RWPE1 (cell line): ENCODE data around the gene ZNF518A.

Source experiments
- CTCF ChIA-PET: fragments of 350-600 bp; sonication (Branson Sonifier 250); formaldehyde crosslinking; extraction: SDS; loops from one replicate; lab custom pipeline; 2021; lab: Yijun Ruan, JAX
- POLR2A ChIA-PET: fragments of 400-600 bp; formaldehyde crosslinking; extraction: SDS; loops from one replicate; lab custom pipeline; 2020; ENCODE audit warnings: antibody characterized with exemption; ENCODE audit not compliant: low non-redundant PET; lab: Yijun Ruan, JAX
- DNase-seq: peaks from one replicate; pipeline ENCODE4 v3.0.0; 2012; ENCODE audit warnings: low spot score
- H3K27ac ChIP-seq: fragments of 450-650 bp; 2 replicates; pipeline ENCODE4 v1.5.1; 2017
- TF ChIP-seq, protein P1 (sequence below): fragments of 450-650 bp; conservative IDR thresholded peaks from 2 replicates; pipeline ENCODE4 v1.5.1; 2017; ENCODE audit warnings: low read depth, mild to moderate bottlenecking

The ZNF518A gene

DNA sequence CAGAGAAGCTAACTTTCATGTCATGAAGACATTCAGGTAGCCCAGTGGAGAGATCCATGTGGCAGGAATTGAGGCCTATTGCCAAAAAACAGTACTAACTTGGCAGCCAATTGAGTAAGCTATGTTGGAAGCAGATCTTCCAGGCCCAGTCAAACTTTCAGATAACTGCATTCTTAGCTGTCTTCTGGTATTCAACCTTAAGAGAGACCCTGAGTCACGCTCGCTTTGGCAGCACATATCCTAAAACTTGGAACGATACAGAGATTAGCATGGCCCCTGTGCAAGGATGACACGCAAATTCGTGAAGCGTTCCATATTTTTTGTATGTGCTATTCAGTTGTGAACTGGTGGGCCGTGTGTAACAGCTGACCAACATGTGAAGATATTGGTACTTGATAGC lies 17.6 kb upstream of the ZNF518A start:
- no peak for DNase-seq
- ChIA-PET POLR2A (no interaction called here), CTCF (no interaction called here)
- TF ChIP-seq, protein P1, sequence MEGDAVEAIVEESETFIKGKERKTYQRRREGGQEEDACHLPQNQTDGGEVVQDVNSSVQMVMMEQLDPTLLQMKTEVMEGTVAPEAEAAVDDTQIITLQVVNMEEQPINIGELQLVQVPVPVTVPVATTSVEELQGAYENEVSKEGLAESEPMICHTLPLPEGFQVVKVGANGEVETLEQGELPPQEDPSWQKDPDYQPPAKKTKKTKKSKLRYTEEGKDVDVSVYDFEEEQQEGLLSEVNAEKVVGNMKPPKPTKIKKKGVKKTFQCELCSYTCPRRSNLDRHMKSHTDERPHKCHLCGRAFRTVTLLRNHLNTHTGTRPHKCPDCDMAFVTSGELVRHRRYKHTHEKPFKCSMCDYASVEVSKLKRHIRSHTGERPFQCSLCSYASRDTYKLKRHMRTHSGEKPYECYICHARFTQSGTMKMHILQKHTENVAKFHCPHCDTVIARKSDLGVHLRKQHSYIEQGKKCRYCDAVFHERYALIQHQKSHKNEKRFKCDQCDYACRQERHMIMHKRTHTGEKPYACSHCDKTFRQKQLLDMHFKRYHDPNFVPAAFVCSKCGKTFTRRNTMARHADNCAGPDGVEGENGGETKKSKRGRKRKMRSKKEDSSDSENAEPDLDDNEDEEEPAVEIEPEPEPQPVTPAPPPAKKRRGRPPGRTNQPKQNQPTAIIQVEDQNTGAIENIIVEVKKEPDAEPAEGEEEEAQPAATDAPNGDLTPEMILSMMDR, result no peak
- H3K27ac ChIP-seq, result no peak overlapping the region

DNA sequence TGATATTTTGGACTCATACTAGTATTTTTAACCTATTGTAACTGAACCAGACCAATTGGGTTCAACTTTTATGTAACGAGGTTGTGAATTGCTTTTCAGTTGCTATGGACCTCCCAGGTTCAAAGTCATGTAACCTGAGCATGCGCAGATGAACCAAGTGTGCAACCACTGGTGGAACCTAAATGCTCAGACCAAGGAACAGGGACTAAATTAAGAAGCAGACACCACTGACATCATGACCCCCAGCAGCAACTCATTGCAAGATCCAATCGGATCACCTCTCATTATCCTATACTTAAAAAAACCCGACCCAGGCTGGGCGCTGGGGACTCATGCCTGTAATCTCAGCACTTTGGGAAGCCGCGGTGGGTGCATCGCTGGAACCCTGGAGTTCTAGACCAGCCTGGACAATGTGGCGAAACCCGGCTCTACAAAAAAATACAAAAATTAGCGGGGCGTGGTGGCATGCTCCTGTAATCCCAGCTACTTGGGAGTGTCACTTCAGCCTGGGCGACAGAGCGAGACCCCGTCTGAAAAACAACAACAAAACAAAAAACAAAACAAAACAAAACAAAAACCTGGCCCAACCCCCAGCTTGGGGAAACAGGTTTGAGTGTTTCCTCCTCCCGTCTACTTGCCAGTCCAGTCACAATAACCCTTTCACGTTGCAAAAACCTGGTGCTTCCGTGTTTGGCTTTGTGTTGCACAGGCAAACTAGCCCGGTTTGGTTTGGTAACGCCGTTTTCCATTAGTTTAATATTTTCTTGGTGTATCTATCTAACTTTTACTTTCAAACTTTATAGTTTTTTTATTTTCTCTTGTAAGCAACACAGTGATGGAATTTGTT lies 11.3 kb upstream of the ZNF518A start:
- CTCF ChIA-PET, result interaction anchor here (0.6 to 0.7 kb wide), 2 partner anchors 14 to 80 kb away, joined by 3 read pairs; no protein-coding TSS in a partner anchor

DNA sequence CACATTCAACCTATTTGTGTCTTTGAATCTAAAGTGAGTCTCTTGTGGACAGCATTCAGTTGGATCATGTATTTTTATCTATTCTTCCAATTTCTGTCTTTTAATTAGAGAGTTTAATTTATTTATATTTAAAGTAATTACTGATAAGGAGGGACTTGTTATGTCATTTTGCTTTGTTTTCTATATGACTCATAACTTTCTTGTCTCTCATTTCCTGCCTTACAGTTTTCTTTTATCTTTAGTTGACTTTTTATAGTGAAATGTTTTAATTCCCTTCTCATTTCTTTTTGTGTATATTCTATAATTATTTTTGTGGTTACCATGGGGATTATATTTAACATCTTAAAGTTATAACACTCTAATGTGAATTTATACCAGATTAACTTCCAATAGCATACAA lies 7.3 kb upstream of the ZNF518A start:
- H3K27ac ChIP-seq, result no peak overlapping the region
- ChIA-PET CTCF (interaction anchor here (0.6 kb wide), 1 partner anchor 170 kb away, joined by 3 read pairs; no protein-coding TSS in a partner anchor), POLR2A (no interaction called here)
- TF ChIP-seq, protein P1, result no peak
- DNase-seq, result no peak

More for the DNA sequence above, 11.3 kb upstream of the ZNF518A start:
- POLR2A ChIA-PET, result no interaction called here
- DNase-seq, result no peak
- TF ChIP-seq, protein P1, result no peak
- no peak overlapping the region for H3K27ac ChIP-seq

DNA sequence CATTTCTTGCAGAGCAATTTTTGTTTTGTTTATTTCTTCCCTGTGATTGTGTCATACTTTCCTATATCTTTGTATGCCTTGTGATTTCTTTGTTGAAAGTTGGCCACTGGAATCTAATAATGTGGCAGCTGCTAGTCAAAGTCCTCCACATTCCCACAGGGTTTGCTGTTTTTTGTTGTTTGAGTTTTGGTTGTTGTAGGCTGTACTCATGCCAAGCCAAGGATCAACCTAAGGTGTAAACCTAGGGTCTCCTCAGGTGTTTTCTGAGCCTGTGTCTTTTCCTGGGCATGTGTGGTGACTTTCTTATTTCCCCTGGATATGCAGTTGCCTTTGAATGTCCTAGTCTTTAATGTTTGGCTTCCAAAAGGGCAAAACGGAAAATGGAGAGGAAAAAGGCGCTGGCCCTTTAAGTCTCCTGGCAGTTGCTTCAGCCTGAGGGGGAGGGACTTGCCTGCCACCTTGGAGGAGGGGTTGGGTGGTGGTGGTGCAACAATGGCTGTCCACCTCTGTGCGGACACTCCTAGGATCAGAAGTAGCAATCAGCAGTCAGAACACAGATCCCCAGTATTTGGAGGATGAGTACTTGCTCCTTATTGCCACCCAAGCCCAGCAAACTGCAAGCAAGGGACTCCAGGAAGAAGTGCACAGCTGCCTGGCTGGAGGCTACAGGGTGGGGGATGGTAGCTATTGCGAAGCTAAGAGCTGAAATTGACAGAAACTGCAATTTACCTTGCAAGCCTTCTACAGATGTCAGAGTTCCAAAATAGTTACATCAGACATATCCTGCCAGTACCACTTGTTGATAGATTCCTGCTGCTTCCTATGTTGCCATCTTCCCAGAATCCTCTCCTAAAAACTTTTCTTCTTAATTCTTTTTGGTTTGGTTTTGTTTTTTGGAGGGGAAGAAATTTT lies 5.6 kb upstream of the ZNF518A start:
- H3K27ac ChIP-seq, result peak overlapping the region; percentile 79
- ChIA-PET CTCF (interaction anchor here (0.6 to 0.7 kb wide), 2 partner anchors 15 to 30 kb away, joined by 3 read pairs; no protein-coding TSS in a partner anchor), POLR2A (no interaction called here)
- TF ChIP-seq, protein P1, result no peak
- DNase-seq, result peak; percentile 46

DNA sequence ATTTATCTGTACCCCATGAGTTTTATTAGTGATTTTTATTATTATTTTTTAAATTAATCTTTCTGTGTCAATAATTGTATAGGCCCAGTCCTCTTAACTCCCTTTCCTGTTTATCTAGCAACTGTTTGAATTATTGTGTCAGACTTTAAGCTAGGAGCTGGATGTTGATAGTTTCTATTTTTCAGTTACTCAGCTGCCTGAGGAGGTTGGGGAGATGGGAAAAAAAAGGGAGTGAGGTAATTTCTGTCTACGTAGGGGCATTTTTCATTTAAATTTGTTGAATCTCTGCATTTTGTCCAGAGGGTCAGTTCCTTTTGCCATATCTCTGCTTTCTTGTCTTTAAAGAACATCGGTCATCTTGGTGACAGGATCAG lies 5.0 kb upstream of the ZNF518A start:
- H3K27ac ChIP-seq, result no peak overlapping the region
- ChIA-PET CTCF (interaction anchor here (0.7 kb wide), 1 partner anchor 14 kb away, joined by 3 read pairs; no protein-coding TSS in a partner anchor), POLR2A (no interaction called here)
- TF ChIP-seq, protein P1, result no peak
- DNase-seq, result no peak

DNA sequence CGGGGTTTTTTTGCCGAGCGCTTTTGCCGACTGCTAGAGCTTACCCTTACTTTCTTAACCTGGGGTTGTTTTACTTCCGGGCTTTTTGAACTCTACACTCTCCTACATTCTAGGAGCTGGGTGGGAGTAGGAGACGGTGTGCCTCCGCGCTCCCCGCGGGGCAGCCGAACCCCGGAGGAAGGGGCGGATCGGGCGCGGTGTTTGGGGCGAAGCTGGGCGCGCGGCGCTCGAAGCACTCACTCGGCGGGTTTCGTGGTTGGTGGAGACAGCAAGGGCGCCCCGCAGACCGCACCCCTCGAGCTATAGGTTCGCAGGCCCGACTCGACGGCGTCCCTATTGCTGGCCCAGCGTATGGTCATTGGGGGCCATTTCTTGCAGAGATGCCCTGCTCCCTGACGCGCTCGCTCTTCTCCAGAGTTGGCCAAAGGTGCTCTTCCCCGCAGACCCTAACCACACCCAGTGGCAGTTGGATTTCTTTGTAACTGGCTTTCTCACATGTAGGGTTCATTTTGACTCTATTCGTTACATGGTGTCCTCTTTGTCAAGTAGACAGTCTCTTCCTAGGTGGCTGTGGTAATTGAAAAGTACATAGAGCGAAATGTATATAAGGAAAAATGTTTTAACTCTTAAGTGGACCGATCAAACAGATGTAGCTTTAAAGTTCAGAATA lies 364 bp downstream of the ZNF518A start:
- H3K27ac ChIP-seq, result peak overlapping the region; percentile 99
- ChIA-PET POLR2A (interaction anchor here (0.6 to 2.4 kb wide), 3 partner anchors 10 to 40 kb away, joined by 3 to 32 read pairs (median 4); no protein-coding TSS in a partner anchor), CTCF (interaction anchor here (0.6 to 1.2 kb wide), 6 partner anchors 11 to 231 kb away, joined by 3 to 4 read pairs (median 3); no protein-coding TSS in a partner anchor)
- TF ChIP-seq, protein P1, result no peak
- peak; percentile 78 for DNase-seq
